Neuronal stem cell (in vitro differentiated cells): ENCODE results near the gene TRIM74.
"Not testable (repeated sequence)": the region's sequence is repeated elsewhere in the genome, so short reads cannot be mapped to it uniquely, and the experiment has no call there.

ENCODE experiments used
- DNase-seq: peaks from one replicate; pipeline ENCODE4 v3.0.0-alpha.2; 2013; ENCODE audit warnings: low spot score
- H2AFZ ChIP-seq: one replicate; pipeline ENCODE4 v1.6.1; 2013; ENCODE audit warnings: mild to moderate bottlenecking, low read length, inconsistent platforms
- H2AK5ac ChIP-seq: 2 replicates; pipeline ENCODE4 v1.6.1; 2013; ENCODE audit warnings: low read depth, mild to moderate bottlenecking, inconsistent platforms, low read length, moderate library complexity, mixed read lengths
- H2BK120ac ChIP-seq: 2 replicates; pipeline ENCODE4 v1.6.1; 2013; ENCODE audit warnings: low read depth, mild to moderate bottlenecking, inconsistent platforms, low read length, moderate library complexity, mixed read lengths
- H2BK12ac ChIP-seq: one replicate; pipeline ENCODE4 v1.6.1; 2013; ENCODE audit warnings: low read length, inconsistent platforms
- H2BK15ac ChIP-seq: 2 replicates; pipeline ENCODE4 v1.6.1; 2013; ENCODE audit warnings: mild to moderate bottlenecking, low read length, inconsistent platforms, mixed read lengths
- H2BK5ac ChIP-seq: one replicate; pipeline ENCODE4 v1.6.1; 2013; ENCODE audit warnings: inconsistent platforms, mild to moderate bottlenecking, low read length, moderate library complexity
- H3K14ac ChIP-seq: one replicate; pipeline ENCODE4 v1.6.1; 2013; ENCODE audit warnings: low read length, inconsistent platforms
- H3K18ac ChIP-seq: 2 replicates; pipeline ENCODE4 v1.6.1; 2013; ENCODE audit warnings: low read length, inconsistent platforms
- H3K23ac ChIP-seq: 2 replicates; pipeline ENCODE4 v1.6.1; 2013; ENCODE audit warnings: low read depth, mild to moderate bottlenecking, mixed read lengths, low read length, inconsistent platforms; ENCODE audit not compliant: poor library complexity
- H3K27ac ChIP-seq: replicated peaks from 3 replicates; pipeline ENCODE4 v1.5.1; 2013; ENCODE audit warnings: low read length, inconsistent platforms
- H3K27me3 ChIP-seq, 3 experiments: 2 replicates each; pipeline ENCODE4 v1.6.1; 2013; ENCODE audit warnings: low read length in 3 of 3, mild to moderate bottlenecking in 2 of 3, inconsistent platforms in 1 of 3, low read depth in 1 of 3, mixed read lengths in 1 of 3, moderate library complexity in 1 of 3; ENCODE audit not compliant: control insufficient read depth in 3 of 3, insufficient read depth in 3 of 3
- H3K36me3 ChIP-seq, 2 donors: replicated peaks in 1 of 2; 2 replicates each; pipeline ENCODE4 v1.6.1; 2013; ENCODE audit warnings: low read length in 2 of 2; ENCODE audit not compliant: control insufficient read depth in 2 of 2, insufficient read depth in 2 of 2
- H3K4ac ChIP-seq: 2 replicates; pipeline ENCODE4 v1.6.1; 2013; ENCODE audit warnings: inconsistent platforms, mild to moderate bottlenecking, low read length, moderate library complexity
- H3K4me1 ChIP-seq, 2 donors: 1 replicate in 1 of 2; 2 replicates in 1 of 2; pipeline ENCODE4 v1.6.1; 2013; ENCODE audit warnings: low read length in 2 of 2, low read depth in 1 of 2; ENCODE audit not compliant: control insufficient read depth in 2 of 2, insufficient read depth in 1 of 2
- H3K4me2 ChIP-seq: one replicate; pipeline ENCODE4 v1.6.1; 2013; ENCODE audit warnings: mild to moderate bottlenecking, low read length, inconsistent platforms; ENCODE audit not compliant: insufficient read depth, poor library complexity, severe bottlenecking
- H3K4me3 ChIP-seq, 2 donors: 2 replicates each; pipeline ENCODE4 v1.5.1; 2013; ENCODE audit warnings: low read length in 2 of 2, mild to moderate bottlenecking in 2 of 2, inconsistent platforms in 1 of 2, moderate library complexity in 1 of 2
- H3K79me1 ChIP-seq: one replicate; pipeline ENCODE4 v1.6.1; 2013; ENCODE audit warnings: low read depth, mild to moderate bottlenecking, inconsistent platforms, low read length, moderate library complexity
- H3K9ac ChIP-seq: one replicate; pipeline ENCODE4 v1.6.1; 2013; ENCODE audit warnings: mild to moderate bottlenecking, low read depth, low read length, inconsistent platforms; ENCODE audit not compliant: poor library complexity
- H3K9me3 ChIP-seq, 2 donors: replicated peaks in 1 of 2; 2 replicates each; pipeline versions ENCODE3 to v1.6.1; 2013; ENCODE audit warnings: low read length in 2 of 2, mild to moderate bottlenecking in 2 of 2, inconsistent platforms in 1 of 2, low read depth in 1 of 2, mixed read lengths in 1 of 2, moderate library complexity in 1 of 2; ENCODE audit not compliant: control insufficient read depth in 2 of 2, insufficient read depth in 1 of 2
- H4K8ac ChIP-seq: one replicate; pipeline ENCODE4 v1.6.1; 2013; ENCODE audit warnings: low read depth, mild to moderate bottlenecking, inconsistent platforms, low read length, moderate library complexity
- H4K91ac ChIP-seq: one replicate; pipeline ENCODE4 v1.6.1; 2013; ENCODE audit warnings: low read length, low read depth, mild to moderate bottlenecking, inconsistent platforms; ENCODE audit not compliant: poor library complexity
- WGBS, 2 donors: extraction: QIAGEN DNeasy Blood & Tissue Kit; methylation state at CpG; one replicate each; pipeline ENCODE4 v1.1.7; 2013; ENCODE audit warnings: missing lambda C conversion rate in 2 of 2, mixed read lengths in 1 of 2; ENCODE audit not compliant: insufficient read length in 2 of 2, insufficient replicate concordance in 1 of 2; ENCODE audit errors: extremely low coverage in 2 of 2; 5-methylcytosine and 5-hydroxymethylcytosine counted together

TRIM74 gene

GRCh38 chr7:72965186-72965975 lies 3.9 kb downstream of the TRIM74 start:
- H3K4me2 ChIP-seq, H3K9ac ChIP-seq, H3K9me3 ChIP-seq, H3K4me3 ChIP-seq, H3K4me1 ChIP-seq, H3K23ac ChIP-seq, H2AK5ac ChIP-seq, H4K91ac ChIP-seq, H3K4ac ChIP-seq, H2BK120ac ChIP-seq, H2AFZ ChIP-seq, H3K79me1 ChIP-seq, H3K18ac ChIP-seq, H3K14ac ChIP-seq, H2BK12ac ChIP-seq, H3K27me3 ChIP-seq, H3K36me3 ChIP-seq, H3K27ac ChIP-seq, H2BK15ac ChIP-seq, DNase-seq, H4K8ac ChIP-seq, H2BK5ac ChIP-seq: not testable (repeated sequence)
- no CpG with 5 or more reads among the region's 31 CpGs for WGBS, 2 donors

DNA sequence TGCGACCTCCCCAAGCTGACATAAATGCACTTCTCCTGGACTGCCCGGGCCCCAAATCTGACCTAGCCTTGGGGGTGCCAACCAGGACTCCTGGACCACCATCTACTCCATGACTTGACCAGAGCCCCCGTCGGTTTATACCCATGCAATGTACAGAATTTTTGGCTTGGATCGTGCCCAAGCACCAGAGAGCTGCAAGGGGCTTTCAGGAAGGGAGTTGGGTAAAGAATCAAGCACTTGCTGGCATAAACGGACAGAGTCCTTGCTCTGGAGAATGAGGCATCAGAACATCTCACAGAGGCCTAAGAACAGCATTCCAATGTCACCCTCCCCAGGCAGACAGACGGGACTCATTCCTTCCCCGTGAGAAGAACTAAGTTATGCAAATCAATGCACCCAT lies 6.2 kb downstream of the TRIM74 start:
- H2BK12ac ChIP-seq, H2BK15ac ChIP-seq, H3K14ac ChIP-seq, H3K79me1 ChIP-seq, H3K23ac ChIP-seq, H4K91ac ChIP-seq, H3K27me3 ChIP-seq, H3K9ac ChIP-seq, H2BK5ac ChIP-seq, H3K4me2 ChIP-seq, H2BK120ac ChIP-seq, H3K4me1 ChIP-seq, H3K18ac ChIP-seq, H2AK5ac ChIP-seq, H3K36me3 ChIP-seq, H3K4me3 ChIP-seq, H3K27ac ChIP-seq, H3K4ac ChIP-seq, H4K8ac ChIP-seq, H2AFZ ChIP-seq, H3K9me3 ChIP-seq, DNase-seq: not testable (repeated sequence)
- no CpG with 5 or more reads among the region's 8 CpGs for WGBS, 2 donors

DNA sequence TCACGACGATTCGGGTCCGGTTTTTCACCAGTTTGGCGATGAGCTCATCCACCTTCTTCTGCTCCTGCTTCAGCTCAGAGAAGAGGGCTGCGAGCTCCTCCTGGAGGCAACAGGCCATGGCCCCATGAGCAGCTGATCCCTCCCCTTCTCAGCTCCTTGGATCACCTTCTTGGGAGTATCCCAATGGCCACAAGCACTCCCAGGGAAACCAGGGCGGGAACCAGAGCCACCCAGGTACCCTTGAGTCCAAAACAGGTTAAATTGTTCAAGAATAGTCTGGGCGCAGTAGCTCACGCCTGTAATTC lies 8.0 kb downstream of the TRIM74 start:
- not testable (repeated sequence) for H2BK15ac ChIP-seq, H3K18ac ChIP-seq, H3K23ac ChIP-seq, H2BK5ac ChIP-seq, H4K91ac ChIP-seq, H3K9ac ChIP-seq, H2BK12ac ChIP-seq, H3K9me3 ChIP-seq, H3K4ac ChIP-seq, H3K27ac ChIP-seq, H3K27me3 ChIP-seq, H4K8ac ChIP-seq, H3K36me3 ChIP-seq, DNase-seq, H3K4me2 ChIP-seq, H2AK5ac ChIP-seq, H3K14ac ChIP-seq, H3K4me1 ChIP-seq, H2AFZ ChIP-seq, H2BK120ac ChIP-seq, H3K4me3 ChIP-seq, H3K79me1 ChIP-seq
- WGBS, 2 donors, result no CpG with 5 or more reads among the region's 9 CpGs

GRCh38 chr7:72960626-72961345 lies 8.5 kb downstream of the TRIM74 start:
- H3K4ac ChIP-seq, DNase-seq, H3K18ac ChIP-seq, H3K4me1 ChIP-seq, H2AFZ ChIP-seq, H3K9ac ChIP-seq, H3K27ac ChIP-seq, H3K4me3 ChIP-seq, H4K8ac ChIP-seq, H2BK5ac ChIP-seq, H2BK12ac ChIP-seq, H3K23ac ChIP-seq, H3K27me3 ChIP-seq, H3K4me2 ChIP-seq, H3K9me3 ChIP-seq, H3K14ac ChIP-seq, H2BK15ac ChIP-seq, H3K79me1 ChIP-seq, H4K91ac ChIP-seq, H3K36me3 ChIP-seq, H2BK120ac ChIP-seq, H2AK5ac ChIP-seq: not testable (repeated sequence)
- WGBS, 2 donors, result no CpG with 5 or more reads among the region's 20 CpGs
